OCI-LY1 (cell line): ENCODE results near the gene NXNL1.

ENCODE experiments used
- H2AFZ ChIP-seq: fragments of 200-600 bp; sonication (generic), shearing (Covaris generic); 2 replicates; pipeline ENCODE4 v1.6.0; 2014; ENCODE audit warnings: antibody characterized with exemption, mild to moderate bottlenecking, low read length
- H3F3A ChIP-seq: fragments of 200-600 bp; sonication (generic), shearing (Covaris generic); 2 replicates; pipeline ENCODE4 v1.6.0; 2014; ENCODE audit warnings: mild to moderate bottlenecking, antibody characterized with exemption, low read length, moderate library complexity; ENCODE audit not compliant: insufficient read depth
- H3K27ac ChIP-seq: fragments of 200-600 bp; sonication (generic); 2 replicates; pipeline ENCODE4 v1.5.1; 2014; ENCODE audit warnings: low read length, mixed run types, mild to moderate bottlenecking, low read depth; ENCODE audit not compliant: poor library complexity, severe bottlenecking
- H3K27me3 ChIP-seq: fragments of 200-600 bp; sonication (generic); 2 replicates; pipeline ENCODE4 v1.6.0; 2014; ENCODE audit warnings: antibody characterized with exemption, mild to moderate bottlenecking, low read length, moderate library complexity; ENCODE audit not compliant: insufficient read depth
- H3K36me3 ChIP-seq: fragments of 200-600 bp; sonication (generic); 2 replicates; pipeline ENCODE4 v1.6.1; 2014; ENCODE audit warnings: mild to moderate bottlenecking, antibody characterized with exemption, low read length, moderate library complexity, mixed read lengths; ENCODE audit not compliant: insufficient read depth
- H3K4me1 ChIP-seq: fragments of 200-600 bp; sonication (generic); 2 replicates; pipeline ENCODE4 v1.5.1; 2014; ENCODE audit warnings: mild to moderate bottlenecking, low read length, moderate library complexity; ENCODE audit not compliant: insufficient read depth, severe bottlenecking
- H3K4me2 ChIP-seq: fragments of 200-600 bp; sonication (generic), shearing (Covaris generic); 2 replicates; pipeline ENCODE4 v1.6.1; 2014; ENCODE audit warnings: low read length
- H3K4me3 ChIP-seq: fragments of 200-600 bp; sonication (generic); 2 replicates; pipeline ENCODE4 v1.5.1; 2014; ENCODE audit warnings: low read length, low read depth, mild to moderate bottlenecking, mixed read lengths; ENCODE audit not compliant: poor library complexity, severe bottlenecking
- H3K79me2 ChIP-seq: fragments of 200-600 bp; shearing (Covaris generic); 2 replicates; pipeline ENCODE4 v1.6.1; 2016; ENCODE audit warnings: mixed run types, low read length, mixed read lengths; ENCODE audit not compliant: insufficient read depth
- H3K9ac ChIP-seq: fragments of 200-600 bp; sonication (generic), shearing (Covaris generic); 2 replicates; pipeline ENCODE4 v1.6.1; 2014; ENCODE audit warnings: mild to moderate bottlenecking, low read length, mixed read lengths
- H3K9me2 ChIP-seq: fragments of 200-600 bp; sonication (generic), shearing (Covaris generic); 2 replicates; pipeline ENCODE4 v1.6.1; 2014; ENCODE audit warnings: low read depth, mild to moderate bottlenecking, low read length, mixed read lengths
- H3K9me3 ChIP-seq: fragments of 200-600 bp; shearing (Covaris generic); 2 replicates; pipeline ENCODE4 v1.6.1; 2014; ENCODE audit warnings: low read length, mixed read lengths
- H4K20me1 ChIP-seq: fragments of 200-600 bp; sonication (generic), shearing (Covaris generic); 2 replicates; pipeline ENCODE4 v1.6.0; 2016; ENCODE audit warnings: mild to moderate bottlenecking, low read length; ENCODE audit not compliant: insufficient read depth
- CTCF ChIP-seq: fragments of 200-600 bp; sonication (generic), shearing (Covaris generic); IDR thresholded peaks from 2 replicates; pipeline ENCODE4 v1.5.1; 2017; ENCODE audit warnings: mild to moderate bottlenecking, antibody characterized with exemption, low read length, moderate library complexity, mixed read lengths
- EZH2 ChIP-seq: fragments of 200-600 bp; sonication (generic), shearing (Covaris generic); IDR thresholded peaks from 2 replicates; pipeline ENCODE4 v1.8.0; 2017; ENCODE audit warnings: borderline replicate concordance, mixed run types, mild to moderate bottlenecking, antibody characterized with exemption, low read length, moderate library complexity, mixed read lengths

The NXNL1 gene

GRCh38 chr19:17406046-17406886 is 54.5 kb downstream of the NXNL1 start:
- peak overlapping the region; percentile 94 for H3K4me2 ChIP-seq
- H3K27ac ChIP-seq: peak overlapping the region; percentile 85
- H2AFZ ChIP-seq: no peak overlapping the region
- H4K20me1 ChIP-seq: no peaks in the 10 kb centered on the region
- no peaks in the 10 kb centered on the region for H3F3A ChIP-seq
- H3K9me3 ChIP-seq: no peaks in the 10 kb centered on the region
- peak overlapping the region; percentile 69 for H3K4me3 ChIP-seq
- peaks cover 34% of the 10 kb centered on the region for H3K4me1 ChIP-seq
- H3K9ac ChIP-seq: peak overlapping the region; percentile 70
- H3K79me2 ChIP-seq: peaks cover 11% of the 10 kb centered on the region
- H3K9me2 ChIP-seq: no peaks in the 10 kb centered on the region
- no peak for TF ChIP-seq CTCF
- TF ChIP-seq EZH2: no peak
- no peaks in the 10 kb centered on the region for H3K27me3 ChIP-seq
- peaks cover 16% of the 10 kb centered on the region for H3K36me3 ChIP-seq
